Measurements from ENCODE around the gene SLC9A5.

The SLC9A5 gene

DNA sequence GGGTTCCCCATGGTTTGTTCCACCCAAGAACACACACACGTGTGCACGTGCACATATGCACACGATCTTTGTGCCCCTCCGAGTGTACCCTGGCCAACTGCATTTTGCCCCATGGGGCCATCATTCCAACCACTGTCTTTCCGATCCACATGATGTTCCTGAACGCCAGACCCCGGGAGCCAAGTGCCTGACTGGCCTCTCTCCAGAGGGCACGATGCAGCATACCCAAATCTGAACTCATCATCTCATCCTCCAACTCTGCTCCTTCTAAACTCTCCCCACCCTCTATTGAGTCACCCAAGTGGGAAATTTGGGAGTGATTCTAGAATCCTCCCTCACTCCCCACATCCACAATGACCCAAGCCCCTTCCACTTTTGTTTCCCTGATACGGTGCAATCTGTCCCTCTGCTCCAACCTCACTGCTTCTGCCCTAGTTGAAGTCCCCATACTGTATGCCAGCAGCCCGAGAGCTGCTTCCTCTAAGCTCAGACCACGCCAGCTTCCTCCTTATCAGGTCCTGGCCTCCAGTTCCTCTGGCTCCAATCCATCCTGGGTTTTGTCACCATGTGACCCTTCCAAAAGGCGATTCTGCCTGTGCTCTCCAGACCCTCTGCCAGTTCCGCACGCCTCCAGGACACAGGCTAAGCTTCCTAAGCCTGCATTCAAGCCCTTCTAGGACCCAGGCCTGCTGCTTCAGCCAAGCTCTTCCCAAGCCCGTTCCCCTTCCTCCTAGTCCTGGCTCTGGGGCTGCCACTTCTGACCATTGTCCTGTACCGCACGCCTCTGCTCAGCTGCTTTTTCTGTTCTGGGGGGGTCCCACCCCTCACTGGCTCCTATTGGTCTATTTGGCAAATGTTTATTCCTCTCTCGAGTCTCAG, 31.9 kb upstream of the SLC9A5 start:
- DNase-seq: no peak

DNA sequence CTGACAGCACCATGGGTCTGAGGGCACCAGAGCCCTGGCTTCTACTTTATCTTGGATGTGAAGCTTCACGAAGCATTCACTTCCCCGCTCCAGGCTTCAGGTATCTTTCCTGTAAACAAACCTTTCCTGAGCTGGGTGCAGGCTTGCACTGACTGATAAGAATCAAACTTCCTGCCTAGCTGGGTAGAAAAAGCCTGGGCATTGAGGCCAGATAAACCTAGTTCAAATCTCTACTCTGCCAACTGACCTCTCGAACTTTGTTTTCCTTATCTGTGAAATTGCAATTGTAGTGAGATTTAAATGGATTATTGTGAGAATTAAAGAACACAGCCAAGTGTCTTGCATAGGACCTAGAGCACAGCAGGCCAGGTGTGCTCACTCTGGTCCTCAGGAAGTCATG, 24.8 kb upstream of the SLC9A5 start:
- DNase-seq: no peak

DNA sequence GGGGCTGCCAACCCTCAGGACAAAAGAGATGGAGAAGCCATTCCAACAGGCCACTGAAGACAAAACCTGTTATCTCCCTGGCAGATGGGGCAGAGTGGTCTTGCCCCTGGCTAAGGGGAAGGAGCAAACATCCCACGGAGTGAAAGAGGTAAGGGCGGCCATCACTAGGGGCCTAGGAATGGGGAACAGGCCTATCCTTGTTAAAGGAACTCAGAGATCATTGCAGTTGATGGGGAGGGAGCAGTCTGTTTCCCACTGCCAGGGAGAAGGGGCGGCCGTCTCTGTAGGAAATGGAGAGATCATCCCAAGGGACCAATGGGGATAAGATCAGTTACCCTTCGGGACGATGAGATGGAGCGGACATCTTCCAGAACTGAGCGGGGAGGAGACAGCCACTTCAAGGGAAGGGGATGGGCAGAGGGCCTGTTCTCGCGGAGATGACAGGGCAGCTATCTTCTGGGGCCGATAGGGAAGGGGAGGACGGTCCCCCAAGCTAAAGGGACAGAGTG, 22.4 kb upstream of the SLC9A5 start:
- DNase-seq: no peak

DNA sequence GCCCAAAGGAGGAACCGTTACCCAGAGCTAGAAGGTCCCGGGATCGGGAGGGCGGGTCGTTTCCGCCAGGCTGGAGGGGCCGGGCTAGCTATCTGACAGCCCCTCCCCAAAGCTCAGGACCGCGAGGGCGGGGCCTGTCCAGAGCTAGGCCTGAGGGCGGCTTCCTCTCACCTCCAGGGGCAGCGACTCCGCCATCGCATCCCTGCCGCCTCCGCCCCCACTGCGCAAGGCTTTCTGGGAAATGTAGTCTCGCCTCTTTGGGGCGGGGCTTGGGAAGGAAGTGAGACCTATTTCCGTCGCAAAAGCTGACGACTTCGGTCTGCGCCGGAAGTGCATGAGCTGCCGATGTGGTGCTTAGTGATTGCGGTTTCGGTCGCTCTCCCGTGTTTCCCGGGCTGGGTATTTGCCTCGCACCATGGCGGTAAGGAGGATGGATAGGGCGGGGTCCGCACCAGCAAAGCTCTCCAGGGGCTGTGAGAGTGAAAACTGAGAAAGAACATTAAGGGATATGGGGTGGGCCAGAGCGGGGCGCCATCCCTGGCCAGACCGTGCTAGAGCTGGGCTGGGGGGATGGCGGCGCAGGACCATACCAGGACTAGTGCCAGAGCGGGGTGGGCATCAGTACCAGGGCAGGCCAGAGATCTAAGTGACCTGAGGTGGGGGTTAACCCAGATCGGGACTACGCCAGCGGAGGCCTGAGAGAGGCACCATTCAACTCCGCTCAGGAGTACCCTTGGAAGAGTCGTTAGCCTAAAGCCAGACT, 21.8 kb upstream of the SLC9A5 start, which contains the start of gene TMEM208:
Gene TMEM208, plus strand, starts transcription at position 327 of the 763 bp plus-strand sequence. Its CDS starts 89 bp downstream, at position 416.
- peak; percentile 96 for DNase-seq

DNA sequence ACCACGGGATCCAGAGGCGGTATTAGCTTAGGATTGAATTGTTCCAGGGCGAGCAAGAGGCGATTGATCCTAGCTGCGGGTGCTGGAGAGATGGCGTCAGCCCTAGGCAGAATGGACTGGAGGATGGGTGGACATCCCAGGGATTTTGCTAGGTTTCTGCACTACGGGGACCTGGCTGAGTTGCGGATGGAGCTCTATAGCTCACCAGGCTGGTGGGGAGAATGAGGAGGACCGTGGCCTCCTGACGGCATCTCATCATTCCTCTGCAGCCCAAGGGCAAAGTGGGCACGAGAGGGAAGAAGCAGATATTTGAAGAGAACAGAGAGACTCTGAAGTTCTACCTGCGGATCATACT, 21.2 kb upstream of the SLC9A5 start:
- DNase-seq: no peak

DNA sequence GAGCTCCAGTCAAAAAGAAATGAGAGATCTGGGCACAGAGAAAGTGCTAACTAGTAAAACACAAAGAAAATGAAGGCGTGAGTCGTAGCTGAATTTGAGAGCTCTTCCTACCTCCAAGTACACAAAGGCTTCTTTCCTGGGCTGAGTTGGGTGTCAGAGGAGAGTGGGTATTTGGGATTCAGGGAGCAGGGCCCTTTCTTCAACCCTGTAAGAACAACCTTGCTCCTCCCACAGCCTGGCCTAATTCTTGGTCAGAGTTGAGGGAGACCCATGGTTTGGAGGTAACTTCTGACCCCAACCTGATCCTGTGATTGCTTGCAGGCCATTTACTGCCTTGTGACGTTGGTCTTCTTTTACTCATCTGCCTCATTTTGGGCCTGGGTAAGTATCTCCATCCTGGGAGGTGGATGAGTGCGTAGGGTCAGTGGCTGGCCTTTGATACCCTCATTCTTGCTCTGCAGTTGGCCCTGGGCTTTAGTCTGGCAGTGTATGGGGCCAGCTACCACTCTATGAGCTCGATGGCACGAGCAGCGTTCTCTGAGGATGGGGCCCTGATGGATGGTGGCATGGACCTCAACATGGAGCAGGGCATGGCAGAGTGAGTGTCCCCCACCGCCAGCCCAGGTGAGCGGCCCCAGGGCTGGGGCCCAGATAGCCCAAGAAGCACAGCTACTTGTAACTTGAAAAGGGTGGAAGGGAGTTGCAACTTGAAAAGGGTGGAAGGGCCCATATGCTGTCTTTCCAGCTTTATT, 20.6 kb upstream of the SLC9A5 start:
- no peak for DNase-seq

DNA sequence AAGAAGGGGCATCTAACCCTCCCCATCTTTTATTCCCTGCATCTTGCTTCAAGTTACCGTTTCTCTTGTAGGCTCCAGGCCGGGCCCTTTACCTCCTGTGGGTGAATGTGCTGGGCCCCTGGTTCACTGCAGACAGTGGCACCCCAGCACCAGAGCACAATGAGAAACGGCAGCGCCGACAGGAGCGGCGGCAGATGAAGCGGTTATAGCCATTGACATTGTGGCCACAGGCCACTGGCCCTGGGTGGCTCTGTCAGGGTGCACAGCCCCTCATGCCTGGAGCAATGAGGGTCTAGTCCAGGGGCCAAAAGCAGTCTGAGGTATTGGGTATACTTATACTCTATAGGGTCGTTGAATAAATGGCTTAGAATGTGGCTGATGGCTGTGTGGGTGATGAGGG, 19.9 kb upstream of the SLC9A5 start:
- DNase-seq: no peak

DNA sequence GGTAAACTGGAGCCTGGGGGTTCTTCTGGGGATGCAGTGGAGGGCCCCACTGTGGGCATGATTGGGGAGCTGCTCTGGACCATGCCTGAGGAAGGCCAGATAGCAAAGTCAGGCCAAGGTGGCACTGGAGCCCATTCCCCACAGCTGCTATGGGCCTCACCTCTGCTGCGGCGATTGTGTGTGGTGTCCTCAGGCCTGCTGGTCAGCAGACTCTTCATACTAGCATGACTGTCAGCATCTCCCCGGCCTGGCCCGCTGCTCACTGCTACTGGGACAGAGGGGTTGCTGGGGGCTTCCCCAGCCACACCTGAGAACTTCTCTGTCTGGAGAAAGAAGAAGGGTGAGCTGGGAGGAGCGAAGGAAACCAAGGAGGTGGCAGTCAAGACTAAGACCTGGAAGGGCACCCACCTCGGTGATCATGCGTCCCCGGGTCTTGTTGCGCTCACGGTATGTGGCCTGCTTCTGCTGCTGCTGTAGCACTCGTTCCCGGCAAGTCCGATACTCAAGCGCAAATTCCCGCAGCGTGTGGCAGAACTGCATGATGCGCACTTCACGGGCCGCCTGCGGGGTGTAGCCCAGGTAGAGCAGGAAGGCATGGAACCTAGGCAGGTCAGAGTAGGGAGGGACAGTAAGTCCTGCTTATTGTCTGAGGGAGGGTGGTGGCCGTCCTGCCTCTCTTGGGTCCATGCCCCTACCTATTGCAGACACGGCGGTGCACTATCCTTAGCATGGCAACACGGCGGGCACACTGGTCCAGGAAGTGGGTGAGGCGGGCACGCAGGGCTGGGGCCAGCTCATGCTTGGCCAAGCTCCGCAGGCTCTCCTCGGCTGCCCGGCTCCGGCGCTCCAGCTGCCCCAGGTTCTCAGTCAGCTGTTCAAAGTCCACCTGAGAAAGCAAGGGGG, 18.6 kb upstream of the SLC9A5 start:
- DNase-seq: no peak

DNA sequence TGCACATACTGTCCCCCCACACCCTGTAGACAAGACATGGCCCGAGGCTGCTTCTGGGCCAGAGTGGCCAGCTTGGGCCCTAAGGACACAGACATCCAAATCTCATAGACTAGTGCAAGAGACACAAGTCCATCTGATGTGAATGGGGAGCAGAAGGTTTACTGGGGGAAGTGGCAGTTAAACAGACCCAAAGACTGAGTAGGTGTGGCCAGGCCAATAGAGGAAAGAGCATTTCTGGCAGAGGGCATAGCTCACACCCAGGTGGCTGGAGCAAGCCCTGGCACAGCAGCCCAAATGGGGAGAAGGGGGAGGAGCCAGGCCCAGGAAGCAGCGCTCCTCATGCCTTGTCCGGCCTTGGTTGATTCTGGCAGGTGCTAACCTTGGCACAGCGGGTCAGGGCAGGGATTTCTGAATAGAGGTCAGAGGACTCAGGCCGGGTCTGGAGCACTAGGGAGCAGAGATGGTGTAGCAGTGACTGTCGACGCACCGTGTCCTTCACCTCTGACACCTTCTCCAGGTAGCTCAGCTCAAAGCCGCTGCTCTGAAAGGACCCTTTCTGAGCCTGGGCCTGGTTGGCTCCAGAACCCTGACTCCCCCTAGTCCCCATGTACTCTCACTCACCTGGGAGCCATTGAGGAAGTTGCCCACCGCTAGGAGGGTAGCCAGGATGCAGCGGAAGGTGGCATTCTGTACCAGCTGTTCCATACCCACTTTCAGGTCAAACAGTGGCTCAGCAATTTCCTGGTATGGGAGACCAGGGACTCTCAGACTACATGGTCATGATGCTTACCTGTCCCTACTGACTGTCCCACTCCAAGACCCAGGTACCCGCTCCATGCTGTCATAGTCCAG, 17.7 kb upstream of the SLC9A5 start:
- no peak for DNase-seq

DNA sequence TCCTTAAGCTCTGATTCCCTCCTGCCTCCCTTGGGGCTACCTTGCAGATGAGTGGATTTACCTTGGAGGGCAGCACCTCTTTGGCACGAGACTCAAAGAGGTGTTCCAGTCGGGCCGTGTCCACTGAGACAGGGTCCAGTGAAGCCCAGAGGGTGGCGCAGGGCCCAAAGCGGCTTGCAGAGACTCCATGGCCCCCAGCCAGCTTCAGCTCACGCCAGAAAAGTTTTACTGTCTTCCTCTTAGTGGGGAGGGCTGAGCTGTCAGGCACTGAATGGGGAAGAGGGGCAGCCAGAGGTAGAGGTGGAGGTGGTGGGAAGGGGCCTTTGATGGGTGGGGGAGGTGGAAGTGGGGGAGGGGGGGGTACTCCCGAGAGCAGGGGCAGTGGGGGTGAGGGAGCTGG, 15.2 kb upstream of the SLC9A5 start:
- DNase-seq: no peak

DNA sequence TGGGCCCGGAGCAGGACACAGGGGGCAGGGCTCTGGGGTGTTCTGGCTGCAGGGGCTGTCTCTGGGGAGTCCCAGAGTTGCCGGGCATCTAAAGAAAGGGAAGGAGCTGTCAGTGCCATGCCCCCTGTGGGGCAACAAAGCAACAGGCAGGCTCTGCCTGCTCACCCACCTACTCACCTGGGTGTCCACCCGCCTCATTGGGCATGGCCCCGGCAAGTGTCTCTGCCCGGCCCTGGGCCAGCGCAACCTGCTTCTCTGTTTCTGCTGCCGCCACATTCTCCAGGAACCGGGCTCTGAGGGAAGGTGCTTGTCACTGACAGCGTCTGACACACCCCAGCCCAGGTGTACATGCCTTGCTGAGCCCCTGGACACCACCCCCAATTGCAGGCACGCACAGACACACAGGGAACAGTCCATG, 14.6 kb upstream of the SLC9A5 start:
- no peak for DNase-seq

DNA sequence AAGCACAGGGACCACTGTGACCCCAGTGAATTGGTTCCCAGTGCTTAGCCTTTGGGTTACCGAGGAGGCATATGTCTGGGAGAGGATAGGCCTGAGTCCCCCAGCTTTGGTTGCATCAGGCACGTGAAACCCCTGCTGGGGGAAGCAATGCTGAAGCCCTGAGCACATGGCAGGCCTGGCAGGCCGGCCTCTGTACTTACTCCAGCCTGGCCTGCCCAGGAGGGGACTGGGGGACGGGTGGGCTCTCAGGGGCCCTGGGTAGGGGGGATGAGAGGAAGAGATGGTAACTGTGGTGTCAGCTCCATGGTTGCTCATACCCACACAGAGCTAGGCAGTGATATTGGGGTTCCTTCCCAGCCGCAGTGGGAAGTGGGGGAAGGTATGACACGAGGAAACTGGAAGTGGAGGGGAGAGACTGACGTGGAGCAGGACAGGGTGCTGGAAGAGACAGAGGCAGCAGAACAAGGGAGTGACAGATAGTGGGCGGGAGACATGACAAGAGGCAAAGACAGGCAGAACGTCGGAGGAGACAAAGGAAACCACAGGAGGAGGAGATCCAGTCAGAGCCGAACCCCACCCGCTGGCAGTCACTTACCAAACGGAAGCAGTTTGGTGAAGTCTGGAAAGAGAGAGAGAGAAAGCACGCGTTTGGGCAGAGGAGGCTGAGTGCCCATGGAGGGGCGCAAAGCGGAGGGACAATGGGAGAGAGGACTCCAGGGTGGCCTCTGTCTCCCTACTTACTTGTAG, 12.8 kb upstream of the SLC9A5 start:
- DNase-seq: no peak

DNA sequence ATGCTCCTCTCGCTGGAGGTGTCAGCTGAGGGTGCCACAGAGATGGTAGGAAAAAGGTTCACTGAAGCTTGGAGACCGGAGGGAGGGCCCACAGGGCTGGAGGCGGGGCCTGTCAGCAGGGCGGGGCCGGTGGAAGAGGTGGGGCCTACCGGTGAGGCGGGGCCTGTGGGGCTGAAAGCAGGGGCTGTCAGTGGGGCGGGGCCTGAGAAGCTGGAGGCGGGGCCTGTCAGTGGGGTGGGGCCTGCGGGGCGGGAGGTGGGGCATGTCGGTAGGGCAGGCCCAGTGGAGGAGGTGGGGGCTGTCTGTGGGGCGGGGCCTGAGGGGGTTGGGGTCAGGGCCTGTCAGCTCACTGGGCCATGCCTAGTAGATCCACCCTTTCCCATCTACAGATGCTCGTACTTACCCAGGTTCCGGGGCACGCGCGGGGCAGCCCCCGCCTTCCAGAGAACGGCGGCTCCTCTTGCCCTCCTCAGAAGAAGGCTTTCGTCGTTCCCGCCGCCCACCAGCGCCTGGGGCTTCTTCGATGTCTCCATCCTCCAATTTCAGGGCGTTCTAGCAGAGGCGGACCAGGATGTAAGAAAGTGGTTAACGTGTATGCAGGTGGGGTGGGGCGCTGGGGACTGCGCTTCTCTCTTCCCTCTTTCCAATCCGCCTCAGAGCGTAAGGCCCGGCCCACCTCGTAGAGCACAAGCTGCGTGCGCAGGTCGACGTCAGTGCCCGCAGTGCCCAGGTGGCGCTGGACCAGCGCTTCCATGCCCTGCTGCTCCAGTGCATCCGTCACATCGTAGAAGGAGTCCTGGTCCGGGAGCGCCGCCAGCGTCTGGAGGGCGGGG, 12.0 kb upstream of the SLC9A5 start:
- no peak for DNase-seq

DNA sequence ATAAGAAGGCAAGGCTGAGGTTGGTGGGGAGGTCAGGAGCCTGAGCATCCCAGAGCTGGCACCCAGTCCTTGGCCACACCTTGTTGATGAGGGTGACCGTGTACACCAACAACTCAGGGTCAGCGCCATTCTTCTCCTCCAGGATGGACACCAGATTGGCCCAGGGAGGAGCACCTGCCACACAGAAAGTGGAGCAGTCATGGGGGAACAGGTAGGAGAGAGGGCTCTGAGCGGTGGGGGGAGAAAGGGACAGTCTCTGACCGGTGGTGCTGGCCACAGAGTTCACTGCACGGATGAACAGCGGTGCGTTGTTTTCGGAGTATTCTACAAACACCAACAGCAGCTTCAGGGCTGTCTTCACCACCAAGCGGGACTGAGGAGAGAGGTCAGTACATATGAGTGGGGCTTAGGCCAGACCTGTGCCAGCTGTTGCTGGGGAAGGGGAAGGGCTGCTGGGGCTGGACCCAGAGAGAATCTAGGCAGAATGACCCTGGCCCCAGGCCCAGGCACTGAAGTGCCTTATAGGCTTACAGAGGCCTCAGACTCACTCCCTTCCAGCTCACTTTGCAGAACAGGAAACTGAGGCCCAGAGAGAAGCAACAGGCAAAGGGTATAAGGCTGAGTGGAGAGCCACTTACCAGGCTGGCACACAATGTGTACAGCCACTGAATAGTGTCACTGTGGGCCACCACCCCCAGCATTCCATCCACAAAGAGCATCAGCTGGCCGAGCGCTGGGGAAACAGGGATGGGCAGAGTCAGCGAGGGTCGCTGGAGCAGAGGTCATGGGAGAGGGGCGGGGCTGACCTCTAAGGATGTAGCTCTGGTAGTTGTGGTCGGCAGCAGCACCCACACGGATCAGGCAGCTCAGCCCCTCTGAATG, 11.1 kb upstream of the SLC9A5 start:
- DNase-seq: no peak

DNA sequence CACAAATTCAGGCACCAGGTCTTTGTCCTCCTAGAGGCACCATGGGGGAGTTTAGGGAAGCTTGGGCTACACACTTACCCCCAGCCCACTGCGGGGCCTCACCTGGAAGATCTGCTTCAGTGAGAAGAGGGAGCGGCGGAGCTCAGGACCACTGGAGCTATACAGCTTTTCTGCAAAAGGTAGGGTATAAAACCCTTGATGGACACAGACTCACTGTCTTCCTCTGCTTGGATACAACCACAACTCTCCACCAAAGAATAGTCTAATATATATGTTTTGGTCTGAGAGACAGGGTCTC, 10.6 kb upstream of the SLC9A5 start:
- DNase-seq: no peak

DNA sequence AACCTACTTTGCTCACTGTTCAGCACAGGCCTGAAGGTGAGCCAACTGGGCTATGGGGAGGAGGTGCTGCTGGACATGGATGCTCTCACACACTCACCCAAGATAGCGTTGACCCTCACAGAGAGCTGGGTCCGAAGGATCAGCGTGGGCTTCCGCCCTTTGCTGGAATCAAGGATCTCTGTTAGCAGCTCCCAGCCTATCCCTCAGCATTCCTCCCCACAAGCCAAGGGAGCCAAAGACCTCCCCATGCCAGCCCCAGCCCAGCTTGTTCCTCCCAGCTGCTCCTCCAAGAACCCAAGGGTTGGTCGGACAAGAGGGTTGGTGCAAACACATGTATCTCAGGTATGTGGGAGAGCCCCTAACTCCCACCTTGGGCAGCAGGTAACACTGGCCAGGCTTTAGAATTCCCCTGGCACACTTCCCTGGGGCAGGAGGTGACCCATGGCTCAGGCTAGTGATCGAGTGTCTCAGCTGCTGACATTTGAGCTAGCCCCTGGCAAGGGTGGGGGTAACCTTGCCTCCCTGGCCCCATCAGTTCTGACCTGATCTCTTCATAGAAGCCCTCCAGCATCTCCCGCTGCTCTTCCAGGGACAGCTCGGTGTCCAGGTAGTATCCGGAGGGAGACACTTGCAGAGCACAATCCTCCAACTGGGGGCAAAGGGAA, 9.8 kb upstream of the SLC9A5 start:
- DNase-seq: no peak

DNA sequence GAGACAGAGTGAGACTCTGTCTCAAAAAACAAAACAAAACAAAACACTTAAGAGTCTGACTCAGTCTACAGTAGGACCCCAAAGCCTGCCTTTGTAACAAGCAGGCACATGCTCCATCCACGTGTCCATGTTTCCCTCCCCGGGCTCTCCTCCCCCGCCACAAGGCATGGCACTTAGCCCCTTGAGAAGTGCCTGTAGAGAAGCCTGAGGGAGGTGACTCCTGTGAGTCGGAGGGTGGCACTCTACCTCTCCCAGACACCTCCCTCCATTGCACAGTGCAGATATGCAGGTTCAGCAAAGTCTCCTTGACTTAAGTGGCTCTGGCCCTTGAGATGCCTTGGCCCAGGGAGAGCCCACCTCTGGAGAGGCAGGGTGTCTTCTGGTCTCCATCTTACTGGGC, 8.3 kb upstream of the SLC9A5 start:
- no peak for DNase-seq
